HEK293T (cell line): Measurements from ENCODE around the gene CBR4.

Experiments
- ARNT ChIP-seq: fragments of 450-650 bp; IDR thresholded peaks from 2 replicates; pipeline ENCODE4 v1.6.1; 2017; ENCODE audit warnings: mild to moderate bottlenecking
- BHLHE40 ChIP-seq: fragments of 450-650 bp; IDR thresholded peaks from 2 replicates; pipeline ENCODE4 v1.6.1; 2016; ENCODE audit warnings: mild to moderate bottlenecking, moderate library complexity, borderline replicate concordance
- FOXA1 ChIP-seq: fragments of 450-650 bp; IDR thresholded peaks from 2 replicates; pipeline ENCODE4 v1.6.1; 2016; ENCODE audit warnings: mild to moderate bottlenecking
- FOXK2 ChIP-seq: fragments of 450-650 bp; IDR thresholded peaks from 2 replicates; pipeline ENCODE4 v1.6.1; 2016; ENCODE audit warnings: mild to moderate bottlenecking
- FOXM1 ChIP-seq: fragments of 450-650 bp; IDR thresholded peaks from 2 replicates; pipeline ENCODE4 v1.6.1; 2017; ENCODE audit warnings: mild to moderate bottlenecking, borderline replicate concordance
- L3MBTL2 ChIP-seq: fragments of 450-650 bp; conservative IDR thresholded peaks from 2 replicates; pipeline ENCODE4 v1.6.1; 2016; ENCODE audit warnings: mild to moderate bottlenecking
- LEF1 ChIP-seq: fragments of 450-650 bp; IDR thresholded peaks from 2 replicates; pipeline ENCODE4 v1.6.1; 2017; ENCODE audit warnings: mild to moderate bottlenecking, borderline replicate concordance
- SP1 ChIP-seq: fragments of 450-650 bp; IDR thresholded peaks from 2 replicates; pipeline ENCODE4 v1.6.1; 2017
- TF ChIP-seq, protein P1 (sequence below): fragments of 450-650 bp; IDR thresholded peaks from 2 replicates; pipeline ENCODE4 v1.6.1; 2016

DNA sequence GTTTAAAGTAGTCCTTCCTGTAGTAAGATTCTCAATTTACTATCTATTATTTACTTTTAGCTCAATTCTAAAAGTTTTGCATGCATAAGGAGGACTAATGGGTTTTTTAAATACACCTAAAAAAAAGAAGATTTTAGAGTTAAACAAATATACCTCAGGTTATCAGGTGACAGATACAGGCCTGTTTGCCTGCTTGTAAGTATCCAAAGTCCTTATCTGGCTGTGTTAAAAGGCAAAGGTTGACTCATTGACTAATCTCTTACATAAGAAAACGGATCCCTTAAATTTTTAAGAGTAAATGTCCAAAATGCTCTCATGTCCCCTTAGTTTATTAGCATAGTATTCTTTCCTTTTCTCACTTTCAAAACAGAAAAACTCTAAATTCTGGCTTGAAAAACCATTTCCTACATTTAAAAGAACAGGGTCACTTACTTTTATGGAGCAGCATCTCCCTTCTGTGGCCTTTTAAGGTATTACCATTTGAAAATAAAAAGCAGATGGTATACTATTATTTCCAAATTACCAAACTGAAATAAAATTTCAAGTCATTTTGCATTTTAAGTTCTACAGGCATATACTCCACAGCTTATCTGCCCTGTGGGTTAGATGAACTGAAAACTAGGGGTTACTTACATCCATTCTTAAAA, 4.5 kb downstream of the CBR4 start:
- TF ChIP-seq, protein P1, sequence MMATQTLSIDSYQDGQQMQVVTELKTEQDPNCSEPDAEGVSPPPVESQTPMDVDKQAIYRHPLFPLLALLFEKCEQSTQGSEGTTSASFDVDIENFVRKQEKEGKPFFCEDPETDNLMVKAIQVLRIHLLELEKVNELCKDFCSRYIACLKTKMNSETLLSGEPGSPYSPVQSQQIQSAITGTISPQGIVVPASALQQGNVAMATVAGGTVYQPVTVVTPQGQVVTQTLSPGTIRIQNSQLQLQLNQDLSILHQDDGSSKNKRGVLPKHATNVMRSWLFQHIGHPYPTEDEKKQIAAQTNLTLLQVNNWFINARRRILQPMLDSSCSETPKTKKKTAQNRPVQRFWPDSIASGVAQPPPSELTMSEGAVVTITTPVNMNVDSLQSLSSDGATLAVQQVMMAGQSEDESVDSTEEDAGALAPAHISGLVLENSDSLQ = no peak
- no peak for TF ChIP-seq BHLHE40
- no peak for TF ChIP-seq FOXM1
- no peak for TF ChIP-seq L3MBTL2
- TF ChIP-seq ARNT = no peak
- no peak for TF ChIP-seq FOXA1
- no peak for TF ChIP-seq LEF1
- TF ChIP-seq FOXK2 = no peak
- TF ChIP-seq SP1 = no peak
